Parathyroid adenoma (tissue), 2 donors: ENCODE measurements around the gene LYRM2.

ENCODE experiments used
- H2AFZ ChIP-seq: fragments of 300-600 bp; sonication (generic); one replicate; pipeline ENCODE4 v1.7.0; 2017; ENCODE audit warnings: antibody characterized with exemption, mild to moderate bottlenecking
- H3K27ac ChIP-seq: fragments of 300-600 bp; sonication (generic); one replicate; pipeline ENCODE4 v1.7.0; 2017
- H3K27me3 ChIP-seq: fragments of 300-600 bp; sonication (generic); one replicate; pipeline ENCODE4 v1.7.0; 2017; ENCODE audit warnings: low read length; ENCODE audit not compliant: control insufficient read depth, insufficient read depth
- H3K36me3 ChIP-seq: fragments of 300-600 bp; sonication (generic); one replicate; pipeline ENCODE4 v1.7.0; 2017; ENCODE audit warnings: low read length; ENCODE audit not compliant: control insufficient read depth, insufficient read depth
- H3K4me1 ChIP-seq: fragments of 300-600 bp; sonication (generic); one replicate; pipeline ENCODE4 v1.7.0; 2017; ENCODE audit warnings: control low read depth
- H3K4me2 ChIP-seq: fragments of 300-600 bp; sonication (generic); one replicate; pipeline ENCODE4 v1.7.0; 2017; ENCODE audit warnings: low read length
- H3K4me3 ChIP-seq: fragments of 300-600 bp; sonication (generic); one replicate; pipeline ENCODE4 v1.7.0; 2017; ENCODE audit warnings: low read depth, low read length
- H3K79me2 ChIP-seq: fragments of 300-600 bp; sonication (generic); one replicate; pipeline ENCODE4 v1.7.0; 2017; ENCODE audit warnings: control low read depth
- H3K9ac ChIP-seq: fragments of 300-600 bp; sonication (generic); one replicate; pipeline ENCODE4 v1.7.0; 2017; ENCODE audit warnings: mild to moderate bottlenecking
- H3K9me3 ChIP-seq: fragments of 300-600 bp; sonication (generic); one replicate; pipeline ENCODE4 v1.7.0; 2017; ENCODE audit warnings: low read length; ENCODE audit not compliant: control insufficient read depth
- CTCF ChIP-seq: fragments of 300-600 bp; sonication (generic); IDR thresholded peaks from one replicate; pipeline ENCODE4 v1.7.0; 2017; ENCODE audit warnings: antibody characterized with exemption, mild to moderate bottlenecking
- donor health status: primary hyperparathyroidism.

Gene LYRM2

GRCh38 chr6:89555806-89556205 is 82.7 kb downstream of the LYRM2 start:
- Histone ChIP-seq H3K9ac (no peak overlapping the region), H3K27ac (no peak overlapping the region), H3K4me1 (peaks cover 7% of the 10 kb centered on the region), H3K36me3 (no peaks in the 10 kb centered on the region), H3K4me3 (no peak overlapping the region), H3K4me2 (no peak overlapping the region), H3K9me3 (no peaks in the 10 kb centered on the region), H3K27me3 (no peaks in the 10 kb centered on the region), H3K79me2 (peaks cover 2% of the 10 kb centered on the region), H2AFZ (no peak overlapping the region)
- TF ChIP-seq CTCF, result no peak

GRCh38 chr6:89555031-89555430 is 83.5 kb downstream of the LYRM2 start:
- Histone ChIP-seq H3K27ac (no peak overlapping the region), H3K79me2 (peaks cover 2% of the 10 kb centered on the region), H3K4me1 (peaks cover 7% of the 10 kb centered on the region), H3K9ac (no peak overlapping the region), H3K36me3 (no peaks in the 10 kb centered on the region), H2AFZ (no peak overlapping the region), H3K27me3 (no peaks in the 10 kb centered on the region), H3K4me2 (no peak overlapping the region), H3K4me3 (no peak overlapping the region), H3K9me3 (no peaks in the 10 kb centered on the region)
- TF ChIP-seq CTCF, result no peak

GRCh38 chr6:89554106-89554505 is 84.4 kb downstream of the LYRM2 start:
- Histone ChIP-seq H3K4me2 (no peak overlapping the region), H2AFZ (no peak overlapping the region), H3K9ac (no peak overlapping the region), H3K9me3 (no peaks in the 10 kb centered on the region), H3K4me3 (no peak overlapping the region), H3K27me3 (no peaks in the 10 kb centered on the region), H3K36me3 (no peaks in the 10 kb centered on the region), H3K27ac (no peak overlapping the region), H3K4me1 (peaks cover 7% of the 10 kb centered on the region), H3K79me2 (peaks cover 2% of the 10 kb centered on the region)
- no peak for TF ChIP-seq CTCF

- Histone ChIP-seq H3K27ac (no peak overlapping the region), H3K9ac (no peak overlapping the region), H3K36me3 (no peaks in the 10 kb centered on the region), H3K4me3 (no peak overlapping the region), H3K4me2 (no peak overlapping the region), H3K27me3 (no peaks in the 10 kb centered on the region), H2AFZ (no peak overlapping the region), H3K79me2 (peaks cover 2% of the 10 kb centered on the region), H3K4me1 (peaks cover 7% of the 10 kb centered on the region), H3K9me3 (no peaks in the 10 kb centered on the region)
- TF ChIP-seq CTCF, result no peak
Measured at GRCh38 chr6:89553431-89553830, 85.1 kb downstream of the LYRM2 start.

- Histone ChIP-seq H3K4me3 (no peak overlapping the region), H3K27ac (no peak overlapping the region), H3K27me3 (no peaks in the 10 kb centered on the region), H3K4me1 (peaks cover 3% of the 10 kb centered on the region), H3K79me2 (no peaks in the 10 kb centered on the region), H3K36me3 (no peaks in the 10 kb centered on the region), H2AFZ (no peak overlapping the region), H3K9me3 (no peaks in the 10 kb centered on the region), H3K4me2 (no peak overlapping the region), H3K9ac (no peak overlapping the region)
- TF ChIP-seq CTCF, result no peak
Measured at GRCh38 chr6:89547281-89547680, 91.3 kb downstream of the LYRM2 start.
